Stimulated activated CD4-positive, alpha-beta T cell treated with anti-CD3 and anti-CD28 coated beads, Interleukin-15, amount 100 ng/mL, for 48 hours (primary cell): ENCODE results near the gene LRP2BP.
"Not testable (repeated sequence)": the region's sequence is repeated elsewhere in the genome, so short reads cannot be mapped to it uniquely, and the experiment has no call there.

Experiments used
- DNase-seq, 2 donors: peaks; one replicate each; pipeline ENCODE4 v3.0.0-alpha.2; 2020; ENCODE audit warnings: low read depth in 2 of 2

LRP2BP gene

DNA sequence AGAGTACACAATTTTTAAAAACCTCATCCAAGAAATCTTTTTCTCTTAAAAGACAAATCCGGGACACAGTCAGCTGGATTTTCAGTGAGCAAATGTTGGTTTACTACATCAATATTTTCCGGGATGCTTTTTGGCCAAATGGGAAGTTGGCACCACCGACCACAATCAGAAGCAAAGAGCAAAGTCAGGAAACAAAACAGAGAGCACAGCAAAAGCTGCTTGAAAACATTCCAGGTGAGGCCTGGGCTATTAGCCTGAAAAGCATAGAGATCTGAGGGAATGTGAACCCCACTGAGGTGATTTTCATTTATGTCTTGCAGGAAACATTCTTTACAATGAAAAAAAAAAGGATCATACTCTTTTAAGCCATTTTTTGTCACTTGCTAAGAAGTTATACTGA, 33.9 kb downstream of the LRP2BP start:
- no peak for DNase-seq

DNA sequence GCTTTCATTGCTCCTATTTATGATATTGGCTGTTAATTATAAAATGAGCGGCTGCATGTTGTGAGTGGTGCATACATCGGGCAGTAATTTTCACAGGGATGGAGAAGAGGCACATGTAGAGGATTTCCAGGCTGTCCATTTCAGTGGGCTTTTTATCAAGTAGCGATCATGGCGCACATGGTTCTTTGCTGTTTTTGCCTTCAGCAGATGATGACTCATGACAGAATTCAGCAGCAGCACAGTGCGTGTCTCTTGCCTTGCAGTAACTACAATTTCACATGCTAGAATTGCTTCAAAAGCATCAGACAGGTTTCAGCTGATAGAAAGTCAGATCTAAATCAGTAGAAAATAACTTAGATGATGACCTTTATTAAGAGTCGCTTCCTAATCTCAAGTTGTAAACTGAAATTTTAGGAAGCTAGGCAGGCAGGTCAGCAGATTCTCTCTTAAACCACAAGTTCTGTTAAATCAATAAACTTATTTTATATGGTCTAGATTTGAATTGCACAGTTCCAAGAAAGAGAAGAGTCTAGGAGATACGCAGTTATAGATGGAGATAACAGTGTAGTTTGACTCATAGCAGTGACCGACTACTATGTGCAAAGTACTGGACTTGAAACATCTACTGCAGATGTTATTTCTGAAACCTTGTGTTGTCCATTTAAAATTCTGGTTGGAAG, 35.8 kb downstream of the LRP2BP start:
- DNase-seq: no peak

DNA sequence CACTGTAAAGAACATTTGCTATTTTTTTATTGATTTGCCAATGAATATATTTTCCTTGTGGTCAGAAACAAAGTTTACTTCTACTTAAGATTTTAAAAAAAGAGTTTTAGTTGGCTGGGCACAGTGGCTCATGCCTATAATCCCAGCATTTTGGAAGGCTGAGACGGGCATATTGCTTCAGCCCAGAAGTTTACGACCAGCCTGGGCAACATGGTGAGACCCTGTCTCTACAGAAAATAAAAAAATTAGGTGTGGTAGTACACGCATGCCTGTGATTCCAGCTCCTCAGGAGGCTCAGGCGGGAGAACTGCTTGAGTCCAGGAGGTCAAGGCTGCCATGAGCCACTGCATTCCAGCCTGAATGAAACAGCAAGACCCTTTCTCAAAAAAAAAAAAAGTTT, 36.8 kb downstream of the LRP2BP start:
- no peak for DNase-seq

DNA sequence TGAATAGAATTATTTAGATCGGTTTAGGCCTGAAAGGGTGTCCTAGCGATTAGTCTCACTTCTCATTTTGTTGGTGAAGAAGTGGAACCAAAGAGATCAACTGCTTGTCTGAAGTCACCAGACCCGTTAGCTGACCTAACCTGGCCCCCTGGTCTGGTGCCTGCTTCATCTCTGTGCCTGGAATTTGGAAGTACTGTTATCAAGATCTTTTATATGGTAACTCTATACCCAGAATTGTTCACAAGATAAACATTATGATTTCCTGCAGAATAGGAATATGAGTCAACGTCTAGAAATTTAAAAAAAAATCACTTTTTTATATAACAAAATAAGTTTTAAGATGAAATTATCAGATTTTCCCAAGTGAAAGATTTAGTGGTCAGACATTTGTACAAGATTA, 37.2 kb downstream of the LRP2BP start:
- no peak for DNase-seq

DNA sequence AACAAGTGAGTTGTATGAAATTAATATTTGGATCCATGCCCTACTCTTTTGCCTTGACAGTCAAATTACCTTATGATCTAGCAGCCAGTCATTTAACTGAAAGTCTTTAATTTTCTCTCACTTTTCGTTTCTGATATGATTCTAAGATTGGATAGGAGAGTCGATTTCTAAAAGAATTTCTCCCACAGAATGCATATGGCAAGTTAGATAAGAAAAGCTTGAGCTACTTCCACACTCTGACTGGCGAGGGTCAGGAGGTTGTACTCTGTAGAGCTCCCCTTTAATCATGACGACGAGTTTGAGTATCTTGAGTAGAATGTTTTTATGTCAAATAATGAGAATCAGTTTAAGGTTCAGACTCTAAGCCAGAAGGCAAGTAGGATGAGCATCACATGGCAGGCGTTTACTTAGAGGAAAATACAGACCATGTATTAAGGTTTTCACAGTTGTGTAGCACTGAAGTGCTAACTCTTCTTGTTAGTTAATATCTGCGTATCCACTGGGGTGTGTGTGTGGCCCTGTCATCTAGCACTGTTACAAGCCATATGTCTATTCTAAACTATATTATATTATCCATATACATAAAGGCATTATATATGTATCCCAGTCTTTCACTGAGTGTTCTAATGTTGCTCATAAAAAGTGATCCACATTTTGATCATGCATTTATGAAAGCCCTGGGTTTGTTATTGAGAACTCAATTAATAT, 37.8 kb downstream of the LRP2BP start:
- no peak for DNase-seq

DNA sequence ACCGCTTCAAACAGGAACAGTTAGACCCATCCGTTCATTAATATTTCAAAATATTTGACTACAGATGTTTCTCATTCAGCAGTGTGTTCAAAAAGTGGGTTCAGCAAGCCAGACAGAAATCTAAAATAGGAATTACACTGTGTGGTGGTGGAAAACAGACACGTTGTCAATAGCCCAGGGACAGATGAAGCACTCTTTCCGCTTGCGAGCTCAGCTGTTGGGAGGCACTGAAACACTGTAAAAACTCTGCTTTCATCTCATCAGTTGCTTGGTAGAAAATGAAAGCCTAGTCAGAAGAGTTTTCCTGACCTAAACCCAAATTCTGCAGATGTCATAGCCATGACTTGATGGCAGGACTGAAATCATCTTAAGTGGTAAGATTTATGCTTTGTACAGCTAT, 38.5 kb downstream of the LRP2BP start:
- DNase-seq: no peak

DNA sequence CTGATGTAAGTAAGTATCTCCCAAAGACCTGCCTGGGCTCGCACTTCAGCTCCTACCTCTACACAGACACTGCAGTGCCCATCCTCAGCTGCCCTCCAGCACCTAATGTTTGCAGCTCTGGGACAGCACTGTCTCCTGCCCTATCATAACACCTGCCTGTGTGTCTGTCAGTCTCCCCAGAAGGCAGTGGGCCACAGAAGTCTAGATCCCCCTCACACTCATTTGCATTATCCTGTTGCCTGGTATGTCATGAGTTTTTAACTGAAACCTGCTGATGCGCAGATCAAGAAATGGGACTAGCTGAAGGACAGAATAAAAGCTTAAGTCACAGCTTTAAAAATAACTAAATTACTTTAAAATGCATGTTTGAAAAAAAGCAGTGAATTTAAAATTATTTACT, 43.0 kb downstream of the LRP2BP start:
- DNase-seq: no peak

DNA sequence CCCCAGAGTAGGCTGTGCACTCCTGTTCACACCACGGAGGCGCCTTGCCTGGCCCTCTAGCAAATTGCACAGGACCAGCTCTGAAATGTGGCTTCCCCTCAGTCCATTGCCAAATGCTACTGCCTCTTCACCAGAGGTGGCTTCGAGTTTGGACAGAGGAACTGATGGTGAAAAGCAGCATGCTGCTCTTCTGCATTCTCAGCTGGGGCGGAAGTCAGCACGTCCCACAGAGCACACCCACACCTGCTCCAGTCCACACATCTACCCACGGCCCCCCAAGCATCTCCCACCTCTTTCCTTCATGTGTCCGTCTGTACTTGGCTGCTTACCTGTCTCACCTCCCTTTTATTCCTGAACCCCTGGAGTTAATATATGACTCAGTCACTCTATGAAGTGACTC, 43.5 kb downstream of the LRP2BP start:
- no peak for DNase-seq

DNA sequence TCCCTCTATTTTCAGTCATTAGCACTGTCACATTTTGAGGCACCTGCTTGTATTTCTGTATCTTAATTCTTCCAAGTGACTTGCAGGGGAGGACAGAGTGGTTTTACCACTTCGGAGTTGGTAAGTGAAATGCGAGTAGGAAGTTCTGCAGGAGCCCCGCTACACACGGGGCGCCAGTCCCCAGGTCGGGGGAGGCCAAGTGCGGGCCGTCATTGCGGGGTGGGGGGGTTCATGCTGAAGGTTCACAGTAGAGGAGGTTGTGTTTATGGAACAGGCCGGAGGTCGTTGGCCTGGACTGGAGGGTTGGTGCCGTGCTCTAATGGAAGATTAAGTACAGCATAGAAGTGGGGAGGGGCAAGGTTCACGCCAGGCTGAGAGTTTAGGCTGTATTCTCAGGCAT, 44.0 kb downstream of the LRP2BP start:
- DNase-seq: no peak

DNA sequence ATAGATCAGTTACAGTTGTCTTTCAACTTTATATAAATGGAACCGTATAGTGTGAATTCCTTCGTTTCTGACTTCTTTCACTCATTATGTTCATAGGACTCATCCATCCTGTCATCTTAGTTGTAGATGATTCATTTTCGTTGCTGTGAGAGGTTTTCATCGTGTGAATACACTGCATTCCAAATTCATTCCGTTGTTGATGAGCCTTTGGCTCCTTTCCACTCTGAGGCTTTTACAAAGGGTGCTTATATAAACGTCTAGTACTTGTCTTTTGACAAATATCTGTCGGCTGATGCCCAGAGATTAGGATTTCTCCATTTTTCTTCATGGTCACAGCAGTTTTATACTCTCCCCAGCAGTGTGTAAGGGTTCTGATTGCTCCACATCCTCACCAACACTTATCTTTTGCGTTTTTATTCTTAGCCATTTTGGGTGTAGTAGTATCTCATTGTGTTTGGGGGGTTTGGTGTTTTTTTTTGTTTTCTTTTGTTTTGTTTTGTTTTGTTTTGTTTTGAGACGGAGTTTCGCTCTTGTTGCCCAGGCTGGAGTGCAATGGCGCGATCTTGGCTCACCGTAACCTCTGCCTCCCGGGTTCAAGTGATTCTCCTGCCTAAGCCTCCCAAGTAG, 48.6 kb downstream of the LRP2BP start:
- DNase-seq: no peak

DNA sequence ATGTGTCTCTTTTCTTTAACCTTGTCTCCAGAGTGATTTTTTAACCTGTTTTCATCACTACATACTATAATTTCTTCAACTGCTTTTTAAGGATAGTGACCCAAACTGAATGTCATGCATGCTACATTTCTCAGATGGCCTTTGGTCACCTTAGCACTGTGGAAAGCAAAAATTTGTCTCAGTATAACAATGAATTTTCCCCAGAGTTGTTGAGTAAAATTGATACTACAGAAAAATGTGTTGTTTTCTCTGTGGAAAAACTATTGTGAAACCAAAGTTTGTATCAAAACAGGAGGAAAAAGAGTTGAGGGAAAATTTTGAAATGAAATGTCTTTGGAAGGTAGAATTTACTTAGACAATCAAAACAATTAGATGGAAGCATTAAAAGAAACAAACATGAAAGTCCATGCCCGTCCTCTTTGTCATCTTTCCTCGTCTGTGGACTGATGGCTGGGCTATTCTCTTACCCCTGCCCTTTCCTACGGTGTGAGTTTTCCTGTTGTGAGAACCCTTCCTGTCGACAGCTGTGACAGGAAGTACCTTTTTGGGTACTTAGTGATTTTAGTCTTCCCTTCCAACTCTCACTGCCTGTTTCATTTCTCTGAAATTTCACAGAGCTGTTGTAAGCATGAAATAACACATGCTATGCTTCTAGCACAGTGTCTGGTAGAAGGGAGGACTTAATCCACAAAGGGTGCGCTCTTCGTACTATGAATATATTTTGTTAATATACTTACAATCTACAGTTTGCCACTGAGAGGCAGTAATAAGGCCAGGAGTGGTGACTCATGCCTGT, 50.8 kb downstream of the LRP2BP start:
- DNase-seq: no peak

DNA sequence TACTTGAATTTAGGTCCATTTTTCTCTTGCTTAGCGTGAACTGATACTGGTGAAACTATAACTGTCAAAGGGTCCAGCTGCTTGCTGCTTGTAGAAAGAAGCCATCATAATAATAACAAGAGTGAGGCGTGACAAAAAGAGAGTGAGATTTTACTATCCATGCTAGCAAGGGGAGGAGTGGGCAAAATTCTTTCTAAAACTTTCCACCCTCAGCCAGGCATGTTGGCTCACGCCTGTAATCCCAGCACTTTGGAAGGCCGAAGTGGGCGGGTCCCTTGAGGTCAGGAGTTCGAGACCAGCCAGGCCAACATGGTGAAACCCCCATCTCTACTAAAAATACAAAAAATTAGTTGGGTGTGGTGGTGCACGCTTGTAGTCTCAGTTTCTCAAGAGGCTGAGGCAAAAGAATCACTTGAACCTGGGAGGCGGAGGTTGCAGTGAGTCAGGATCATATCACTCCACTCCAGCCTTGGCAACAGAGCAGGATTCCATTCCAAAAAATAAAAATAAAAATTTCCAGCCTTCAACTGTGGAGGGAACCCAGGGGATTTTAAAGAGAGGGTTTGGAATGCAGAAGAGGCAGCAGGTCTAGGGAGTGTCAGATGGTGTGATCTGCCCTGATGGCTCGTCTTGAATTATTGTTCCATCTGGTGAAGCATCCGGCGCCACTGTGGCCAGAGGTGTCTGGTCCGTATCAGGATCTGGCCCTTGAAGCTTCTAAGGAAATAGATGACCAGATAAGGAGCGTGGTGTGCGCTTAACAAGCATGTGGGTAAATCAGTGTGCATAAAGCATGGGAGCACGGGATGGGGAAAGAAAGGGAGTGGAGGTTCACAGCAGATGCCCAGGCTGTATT, 51.8 kb downstream of the LRP2BP start:
- no peak for DNase-seq

DNA sequence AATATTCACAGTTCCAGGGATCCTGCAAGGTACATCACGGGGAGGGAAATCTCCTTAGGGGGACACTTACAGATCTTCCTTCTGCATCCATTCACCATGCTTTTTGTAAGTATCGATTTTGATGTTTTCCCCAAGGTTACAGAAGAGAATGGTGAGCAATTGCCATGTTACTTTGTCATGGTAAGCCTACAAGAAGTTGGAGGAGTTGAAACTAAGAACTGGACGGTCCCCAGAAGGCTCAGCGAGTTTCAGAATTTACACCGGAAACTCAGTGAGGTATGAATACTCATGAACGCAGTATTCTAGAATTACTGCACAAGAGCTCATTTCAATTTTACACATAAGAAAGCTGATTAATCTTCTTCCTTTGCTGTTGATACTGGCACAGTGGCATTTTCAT, 53.9 kb downstream of the LRP2BP start:
- no peak for DNase-seq

DNA sequence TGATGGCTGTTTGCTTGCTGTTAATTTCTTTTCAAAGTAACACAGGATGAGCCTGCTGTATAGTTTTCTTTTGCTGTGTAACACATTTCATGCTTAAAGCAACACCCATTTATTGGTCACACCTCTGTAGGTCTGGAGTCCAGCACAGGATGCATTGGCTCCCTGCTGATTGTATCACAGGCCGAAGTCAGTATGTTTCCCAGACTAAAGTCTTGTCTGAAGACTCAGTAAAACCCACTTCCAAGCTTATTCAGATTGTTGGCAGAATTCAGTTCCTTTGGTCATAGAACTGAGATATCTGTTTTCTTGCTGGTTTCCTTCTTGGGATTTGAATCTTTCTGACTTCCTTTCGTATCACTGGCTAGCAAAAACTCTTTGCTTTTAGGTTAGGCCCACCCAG, 54.3 kb downstream of the LRP2BP start:
- no peak for DNase-seq

DNA sequence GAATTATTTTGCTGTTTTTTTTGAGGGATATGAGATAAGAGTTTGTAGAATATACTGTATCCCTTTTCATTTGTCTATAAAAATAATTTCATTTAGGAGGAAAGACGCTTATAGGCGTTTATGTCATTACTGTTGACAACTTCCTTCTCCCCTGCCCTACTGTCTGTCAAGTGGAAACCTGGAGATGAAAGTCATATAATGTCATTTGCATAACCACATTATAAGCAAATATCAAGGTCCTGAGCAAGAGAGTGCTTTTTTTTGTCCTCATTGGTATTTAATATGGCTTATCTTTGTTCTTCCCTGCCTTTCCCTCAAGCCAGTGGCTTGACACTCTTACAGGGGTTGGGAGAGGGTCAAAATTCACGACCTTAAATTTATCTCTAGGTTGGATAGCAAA, 55.8 kb downstream of the LRP2BP start:
- no peak for DNase-seq

DNA sequence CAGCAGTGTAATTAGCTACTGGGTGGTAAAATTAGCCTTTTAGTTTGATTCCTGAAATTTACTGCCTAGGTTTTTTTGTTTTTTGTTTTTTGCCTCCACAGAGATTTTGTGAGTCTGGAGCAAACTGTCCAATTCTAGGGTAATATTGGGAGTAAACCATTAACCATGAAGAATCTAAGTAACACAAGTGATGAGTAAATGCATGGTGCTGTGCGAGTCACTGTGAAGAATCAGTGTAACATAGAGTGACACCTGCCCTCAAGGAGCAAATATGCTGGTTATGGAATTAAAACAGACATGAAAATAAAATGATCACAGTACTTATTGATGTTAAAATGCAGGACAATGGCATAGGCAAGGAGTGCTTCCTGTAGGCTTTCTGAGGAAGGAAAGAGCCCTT, 60.1 kb downstream of the LRP2BP start:
- no peak for DNase-seq

DNA sequence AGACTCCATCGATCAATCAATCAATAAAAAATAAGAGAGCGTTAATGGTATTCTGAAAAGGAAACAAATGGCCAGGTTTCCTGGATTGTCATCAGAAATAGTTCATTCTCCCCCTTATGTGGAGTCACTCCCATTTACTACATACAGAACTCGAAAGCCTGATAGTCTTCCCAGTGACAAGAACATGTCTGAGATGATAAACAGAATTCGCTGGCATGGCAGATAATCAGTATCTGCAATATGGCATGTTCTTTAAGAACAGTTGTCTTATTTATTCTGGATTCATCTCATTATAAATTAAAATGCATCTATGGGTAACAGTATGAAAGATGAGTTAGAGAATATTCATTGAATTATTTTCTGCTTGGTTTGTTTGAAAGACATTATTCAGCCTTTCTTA, 61.4 kb downstream of the LRP2BP start:
- no peak for DNase-seq

DNA sequence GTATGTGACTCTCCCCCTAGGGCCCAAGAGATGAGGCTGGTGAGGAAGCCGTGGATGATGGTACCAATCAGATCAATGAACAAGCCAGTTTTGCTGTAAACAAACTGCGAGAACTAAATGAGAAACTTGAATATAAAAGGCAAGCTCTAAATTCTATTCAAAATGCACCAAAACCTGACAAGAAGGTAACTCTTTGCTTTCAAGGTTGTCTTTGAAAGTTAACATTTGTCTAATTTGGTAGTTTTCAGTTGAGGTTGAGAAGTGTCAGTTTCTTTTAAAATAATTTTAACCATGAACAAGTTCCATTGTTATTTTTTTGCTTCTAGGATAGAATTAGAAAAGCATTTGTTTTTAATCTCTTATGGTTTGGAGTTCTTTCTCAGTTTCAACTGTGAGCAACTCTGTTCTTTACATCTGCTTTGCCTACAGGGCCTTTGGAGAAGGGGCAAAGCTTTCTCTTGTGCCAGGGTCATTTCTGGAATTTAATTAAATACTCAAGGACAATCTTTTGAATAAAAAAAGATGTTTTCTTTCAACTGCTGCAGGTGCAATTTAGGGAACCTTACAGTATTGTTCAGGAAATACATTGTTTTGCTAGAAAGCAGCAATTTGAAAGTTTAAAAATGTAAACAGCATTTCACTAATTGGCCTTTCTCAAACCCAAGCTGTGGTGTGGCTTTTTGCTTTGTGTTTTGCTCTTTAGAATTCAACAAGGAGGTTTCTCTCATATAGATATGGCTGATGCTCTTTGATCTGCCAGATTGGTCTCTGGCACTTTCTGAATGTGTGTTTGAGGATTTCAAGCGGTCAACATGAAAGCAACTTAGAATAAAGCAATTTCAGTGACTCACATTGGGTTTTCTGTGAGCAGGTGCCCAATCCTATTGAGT, 62.9 kb downstream of the LRP2BP start:
- DNase-seq: no peak

DNA sequence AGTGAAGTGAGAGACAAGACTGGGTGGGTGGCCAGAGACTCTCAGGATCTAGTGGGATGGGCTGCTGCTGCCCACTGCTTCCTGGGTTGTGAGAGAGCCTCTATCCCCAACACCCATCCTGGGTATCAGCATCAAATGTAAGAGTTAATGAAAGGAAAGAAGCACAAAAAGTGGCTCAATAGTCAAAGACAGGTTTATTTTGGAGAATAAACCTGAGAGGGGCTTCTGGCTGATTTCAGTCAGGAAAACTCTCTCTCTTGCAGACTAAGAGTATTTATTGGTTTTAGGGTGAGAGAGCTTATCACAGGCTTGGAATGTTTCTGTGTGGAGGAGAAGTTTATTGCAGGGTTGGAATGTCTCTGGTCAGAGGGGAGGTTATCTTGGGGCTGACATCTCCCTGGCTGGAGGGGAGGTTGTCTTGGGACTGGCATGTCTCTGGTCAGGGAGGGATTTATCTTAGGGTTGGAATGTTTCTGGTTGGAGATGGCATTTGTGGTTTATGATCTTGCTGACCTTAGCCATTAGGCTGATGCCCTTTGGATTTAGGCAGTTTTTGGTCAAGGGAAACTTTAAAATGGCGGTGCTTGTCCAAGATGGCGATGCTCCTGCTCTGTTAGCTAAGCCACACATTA, 65.7 kb downstream of the LRP2BP start:
- not testable (repeated sequence) for DNase-seq

DNA sequence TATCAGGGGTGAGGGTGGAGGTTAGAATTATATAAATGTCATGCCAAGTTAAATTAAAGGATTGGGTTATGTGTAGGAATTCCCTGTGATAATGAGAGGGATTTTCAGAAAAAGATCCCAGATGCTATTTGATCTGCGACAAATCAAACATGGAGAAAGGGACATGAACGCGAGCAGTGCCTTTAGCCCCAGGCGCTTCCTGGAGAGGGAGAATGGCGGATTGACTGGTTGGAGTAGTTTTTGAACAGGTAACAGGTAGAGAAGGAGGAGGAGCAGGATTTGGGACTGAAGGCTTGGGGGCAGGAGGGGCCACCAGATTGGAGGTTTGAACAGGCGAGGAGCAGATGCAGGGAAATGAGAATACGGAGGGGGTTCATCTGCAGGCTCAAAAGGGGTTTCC, 67.1 kb downstream of the LRP2BP start:
- no peak for DNase-seq
